Keratinocyte (primary cell): ENCODE results near the gene ANKMY1. TPM values are rescaled to one million over a fixed set of nuclear protein-coding genes. Genes with fewer than 3 reads are reported as not detected.

ENCODE experiments used
- DNase-seq: peaks from one replicate; pipeline ENCODE4 v3.0.0-alpha.2; 2011; ENCODE audit warnings: low read depth, missing footprints, low spot score
- FAIRE-seq: peaks from 2 replicates; lab custom pipeline; 2011; peaks lifted over from hg19 to GRCh38; lab: Jason Lieb, UNC
- H2AFZ ChIP-seq: 2 replicates; pipeline ENCODE4 v1.6.0; 2012; ENCODE audit warnings: low read length, control low read depth, inconsistent platforms; ENCODE audit not compliant: control insufficient read depth
- H3K27ac ChIP-seq: 2 replicates; pipeline ENCODE4 v1.5.1; 2011; ENCODE audit warnings: low read length; ENCODE audit not compliant: control insufficient read depth, insufficient read depth
- H3K27me3 ChIP-seq: 3 replicates; pipeline ENCODE4 v1.6.0; 2011; ENCODE audit warnings: low read length; ENCODE audit not compliant: control insufficient read depth, insufficient read depth; ENCODE audit errors: extremely low read depth
- H3K36me3 ChIP-seq, 2 experiments: 2 replicates in 1 of 2; 3 replicates in 1 of 2; pipeline ENCODE4 v1.5.1; 2011; ENCODE audit warnings: low read length in 2 of 2, mild to moderate bottlenecking in 1 of 2; ENCODE audit not compliant: control insufficient read depth in 2 of 2, insufficient read depth in 2 of 2; ENCODE audit errors: extremely low read depth in 1 of 2
- H3K4me1 ChIP-seq: 3 replicates; pipeline ENCODE4 v1.5.1; 2011; ENCODE audit warnings: low read length; ENCODE audit not compliant: control insufficient read depth, insufficient read depth; ENCODE audit errors: extremely low read depth
- H3K4me2 ChIP-seq: 3 replicates; pipeline ENCODE4 v1.6.0; 2011; ENCODE audit warnings: low read depth, low read length; ENCODE audit not compliant: control insufficient read depth, insufficient read depth; ENCODE audit errors: extremely low read depth
- H3K4me3 ChIP-seq, 3 experiments: fragments of 200-600 bp in 1 of 3; sonication (generic) in 1 of 3; 2 replicates in 2 of 3; 3 replicates in 1 of 3; pipeline ENCODE4 v1.5.1; 2011 to 2016; ENCODE audit warnings: low read length in 3 of 3, mild to moderate bottlenecking in 3 of 3, control low read depth in 2 of 3, inconsistent platforms in 1 of 3, low read depth in 1 of 3, mixed read lengths in 1 of 3, mixed run types in 1 of 3, moderate library complexity in 1 of 3; ENCODE audit not compliant: control insufficient read depth in 2 of 3, insufficient read depth in 2 of 3; ENCODE audit errors: extremely low read depth in 1 of 3
- H3K79me2 ChIP-seq: 2 replicates; pipeline ENCODE4 v1.6.0; 2012; ENCODE audit warnings: low read length; ENCODE audit not compliant: control insufficient read depth, insufficient read depth
- H3K9ac ChIP-seq: 3 replicates; pipeline ENCODE4 v1.6.0; 2011; ENCODE audit warnings: low read length; ENCODE audit not compliant: control insufficient read depth, insufficient read depth; ENCODE audit errors: extremely low read depth
- H3K9me1 ChIP-seq: 3 replicates; pipeline ENCODE4 v1.6.0; 2011; ENCODE audit warnings: low read length; ENCODE audit not compliant: control insufficient read depth, insufficient read depth; ENCODE audit errors: extremely low read depth
- H3K9me3 ChIP-seq: 2 replicates; pipeline ENCODE4 v1.5.1; 2012; ENCODE audit warnings: low read depth, low read length; ENCODE audit not compliant: control insufficient read depth
- H4K20me1 ChIP-seq: 3 replicates; pipeline ENCODE4 v1.6.0; 2011; ENCODE audit warnings: low read length; ENCODE audit not compliant: control insufficient read depth, insufficient read depth; ENCODE audit errors: extremely low read depth
- EZH2 ChIP-seq: IDR thresholded peaks from one replicate; pipeline ENCODE4 v1.6.1; 2012; ENCODE audit warnings: inconsistent platforms, mild to moderate bottlenecking, low read length, moderate library complexity
- dilution Hi-C: fragments of 300-500 bp; cut with MboI; formaldehyde crosslinking; loops from one replicate; pipeline ENCODE4 v1.7.0; 2020; ENCODE audit warnings: low sequenced_read_pairs; ENCODE audit not compliant: extremely low pct_ligation_motif_present
- polyA plus RNA-seq, 5 experiments: library from polyadenylated mRNA; depleted of rRNA in 3 of 5; stranded (reverse) in 3 of 5; stranded (forward) in 1 of 5; unstranded in 1 of 5; fragments of >200 nt; gene quantifications; 1 replicate in 1 of 5; 2 replicates in 3 of 5; 3 replicates in 1 of 5; pipeline versions ENCODE4 v1.2.1 to v1.2.3, GENCODE V29; 2011 to 2012; ENCODE audit warnings: missing spikeins in 2 of 5, low read depth in 1 of 5, low replicate concordance in 1 of 5
- TF ChIP-seq, protein P1 (sequence below), 3 experiments: IDR thresholded peaks in 1 of 3; conservative IDR thresholded peaks in 1 of 3; optimal IDR thresholded peaks in 1 of 3; 2 replicates in 2 of 3; 3 replicates in 1 of 3; pipeline versions ENCODE3 to v1.5.1; 2011; ENCODE audit warnings: low read length in 3 of 3, mild to moderate bottlenecking in 3 of 3, moderate library complexity in 2 of 3, control low read depth in 1 of 3, inconsistent platforms in 1 of 3; ENCODE audit not compliant: insufficient read depth in 2 of 3; ENCODE audit errors: extremely low read depth in 1 of 3

Gene ANKMY1
- polyA plus RNA-seq, 1 donor (not counting 4 experiments of a cell fraction or from before 2014, with no cell fraction given), result 3.3 TPM

DNA sequence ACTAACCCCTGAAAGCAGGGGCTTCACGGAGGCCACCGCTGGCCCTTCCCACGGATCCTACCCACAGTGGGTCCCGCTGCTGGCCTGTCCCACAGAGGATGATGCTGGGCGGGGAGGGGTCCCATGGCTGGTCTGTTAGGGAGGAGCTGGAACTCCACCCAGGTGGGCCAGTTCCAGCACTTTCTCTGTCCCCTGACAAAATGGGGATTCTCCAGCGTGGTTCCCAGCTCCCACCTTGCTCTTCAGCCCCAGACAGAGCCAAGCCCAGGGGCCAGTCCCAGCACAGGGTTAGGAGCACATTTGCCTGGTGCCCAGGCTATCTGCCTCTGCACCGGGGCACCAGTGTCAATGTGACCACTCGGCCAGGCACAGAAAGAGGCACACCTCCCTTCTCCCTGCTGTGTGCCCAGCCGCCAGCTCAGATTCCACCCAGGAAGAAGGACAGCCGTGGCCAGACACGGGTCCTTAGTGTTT lies 50.0 kb downstream of the ANKMY1 start:
- FAIRE-seq, result no peak
- Histone ChIP-seq H3K36me3 (peaks cover 0 to 2% of the 10 kb centered on the region in 2 experiments), H3K4me1 (no peaks in the 10 kb centered on the region), H3K79me2 (no peaks in the 10 kb centered on the region), H3K4me2 (no peak overlapping the region), H2AFZ (no peak overlapping the region), H3K4me3 (no peak overlapping the region), H4K20me1 (no peaks in the 10 kb centered on the region), H3K27ac (no peak overlapping the region), H3K9me3 (no peaks in the 10 kb centered on the region), H3K9me1 (no peaks in the 10 kb centered on the region), H3K9ac (no peak overlapping the region), H3K27me3 (no peaks in the 10 kb centered on the region)
- dilution Hi-C loops, result no loop called here
- TF ChIP-seq, protein P1, sequence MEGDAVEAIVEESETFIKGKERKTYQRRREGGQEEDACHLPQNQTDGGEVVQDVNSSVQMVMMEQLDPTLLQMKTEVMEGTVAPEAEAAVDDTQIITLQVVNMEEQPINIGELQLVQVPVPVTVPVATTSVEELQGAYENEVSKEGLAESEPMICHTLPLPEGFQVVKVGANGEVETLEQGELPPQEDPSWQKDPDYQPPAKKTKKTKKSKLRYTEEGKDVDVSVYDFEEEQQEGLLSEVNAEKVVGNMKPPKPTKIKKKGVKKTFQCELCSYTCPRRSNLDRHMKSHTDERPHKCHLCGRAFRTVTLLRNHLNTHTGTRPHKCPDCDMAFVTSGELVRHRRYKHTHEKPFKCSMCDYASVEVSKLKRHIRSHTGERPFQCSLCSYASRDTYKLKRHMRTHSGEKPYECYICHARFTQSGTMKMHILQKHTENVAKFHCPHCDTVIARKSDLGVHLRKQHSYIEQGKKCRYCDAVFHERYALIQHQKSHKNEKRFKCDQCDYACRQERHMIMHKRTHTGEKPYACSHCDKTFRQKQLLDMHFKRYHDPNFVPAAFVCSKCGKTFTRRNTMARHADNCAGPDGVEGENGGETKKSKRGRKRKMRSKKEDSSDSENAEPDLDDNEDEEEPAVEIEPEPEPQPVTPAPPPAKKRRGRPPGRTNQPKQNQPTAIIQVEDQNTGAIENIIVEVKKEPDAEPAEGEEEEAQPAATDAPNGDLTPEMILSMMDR (optimal IDR thresholded peaks at IDR 0.05 in 1 of 3, IDR thresholded peaks at IDR 0.05 in 1 of 3, conservative IDR thresholded peaks at IDR 0.05 in 1 of 3; ENCODE audit: extremely low read depth in 1 of 3, insufficient read depth in 2 of 3, low read length in 3 of 3), result no peak
- TF ChIP-seq EZH2, result no peak
- no peak for DNase-seq

DNA sequence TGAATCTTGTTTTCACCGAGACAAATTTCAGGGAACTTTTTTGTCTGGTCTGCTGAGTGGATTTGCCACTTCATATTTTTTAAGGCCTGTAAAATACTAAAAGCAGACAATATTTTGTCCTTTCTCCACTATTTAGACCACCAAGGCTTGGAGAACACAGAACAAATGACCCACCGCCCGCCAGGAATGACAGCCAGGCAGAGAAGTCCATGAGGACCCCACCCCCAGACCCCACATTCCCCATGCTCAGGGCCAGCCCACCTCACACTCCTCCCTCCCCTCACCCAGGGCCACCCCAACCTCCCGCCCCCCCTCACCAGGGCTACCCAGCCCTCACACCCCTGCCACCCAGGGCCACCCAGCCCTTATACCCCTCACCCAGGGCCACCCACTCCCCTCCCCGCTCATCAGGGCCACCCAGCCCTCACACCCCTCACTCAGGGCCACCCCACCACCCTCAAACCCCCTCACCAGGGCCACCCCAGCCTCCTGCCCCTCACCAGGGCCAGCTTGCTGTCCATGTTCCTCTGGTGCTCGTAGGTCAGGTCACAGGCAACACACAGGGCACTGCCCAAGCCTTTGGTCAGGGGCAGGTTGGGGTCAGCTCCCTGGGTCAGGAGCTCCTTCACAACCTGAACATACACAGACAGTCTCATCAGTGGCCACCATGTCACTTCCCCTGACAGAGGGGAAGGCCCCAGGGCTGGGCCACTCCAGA lies 50.6 kb downstream of the ANKMY1 start:
- DNase-seq (no peak), FAIRE-seq (no peak)
- Histone ChIP-seq H3K27ac (no peak overlapping the region), H3K9ac (no peak overlapping the region), H3K36me3 (peaks cover 0 to 2% of the 10 kb centered on the region in 2 experiments), H2AFZ (no peak overlapping the region), H3K4me2 (no peak overlapping the region), H3K4me1 (no peaks in the 10 kb centered on the region), H3K79me2 (no peaks in the 10 kb centered on the region), H3K4me3 (no peak overlapping the region), H3K9me1 (no peaks in the 10 kb centered on the region), H3K9me3 (no peaks in the 10 kb centered on the region), H3K27me3 (no peaks in the 10 kb centered on the region), H4K20me1 (no peaks in the 10 kb centered on the region)
- dilution Hi-C loops, result no loop called here
- TF ChIP-seq EZH2, result no peak
- TF ChIP-seq, protein P1 (optimal IDR thresholded peaks at IDR 0.05 in 1 of 3, IDR thresholded peaks at IDR 0.05 in 1 of 3, conservative IDR thresholded peaks at IDR 0.05 in 1 of 3; ENCODE audit: extremely low read depth in 1 of 3, insufficient read depth in 2 of 3, low read length in 3 of 3), result no peak
